ENCODE measurements around the gene KCNJ16. TPM values are rescaled to one million over a fixed set of nuclear protein-coding genes. Genes with fewer than 3 reads are reported as not detected.

KCNJ16 gene
- total and polyA plus RNA-seq, 2 donors (not counting 1 experiment from before 2014, with no cell fraction given), result not detected

- no peak for TF ChIP-seq EZH2 (IDR thresholded peaks at IDR 0.05; ENCODE audit: low read length, missing control alignments)
- Histone ChIP-seq H3K9me3 (ENCODE audit: control insufficient read depth, insufficient read depth, low read depth, low read length) (no peaks in the 10 kb centered on the region), H3K4me1 (ENCODE audit: control insufficient read depth, extremely low read depth, insufficient read depth, low read length) (no peaks in the 10 kb centered on the region), H2AFZ (ENCODE audit: low read length) (no peak overlapping the region), H3K36me3 (ENCODE audit: control insufficient read depth, insufficient read depth, low read length) (no peaks in the 10 kb centered on the region), H3K9ac (ENCODE audit: insufficient read depth, low read length) (no peak overlapping the region), H4K20me1 (ENCODE audit: control insufficient read depth, extremely low read depth, insufficient read depth, low read length) (no peaks in the 10 kb centered on the region), H3K4me3 (replicated peaks in 1 of 4; ENCODE audit: control extremely low read depth in 1 of 4, insufficient read depth in 1 of 4, low read depth in 3 of 4, low read length in 4 of 4) (no peak overlapping the region), H3K27ac (ENCODE audit: insufficient read depth, low read length) (no peak overlapping the region), H3K27me3 (ENCODE audit: control insufficient read depth, insufficient read depth, low read length) (no peaks in the 10 kb centered on the region), H3K4me2 (ENCODE audit: extremely low read depth, insufficient read depth, low read length) (no peak overlapping the region), H3K79me2 (ENCODE audit: control insufficient read depth, insufficient read depth, low read length) (no peaks in the 10 kb centered on the region)
- DNase-seq (ENCODE audit: low read depth in 2 of 2), result no peak
Observed at GRCh38 chr17:70059649-70060048, 15.4 kb upstream of the KCNJ16 start.

- H3K27me3 ChIP-seq (ENCODE audit: control insufficient read depth, insufficient read depth, low read length), result no peaks in the 10 kb centered on the region
- no peak overlapping the region for H2AFZ ChIP-seq (ENCODE audit: low read length)
- H3K27ac ChIP-seq (ENCODE audit: insufficient read depth, low read length), result no peak overlapping the region
- peak; percentile 58 to 69 for DNase-seq (ENCODE audit: low read depth in 2 of 2)
- H3K9ac ChIP-seq (ENCODE audit: insufficient read depth, low read length), result no peak overlapping the region
- H3K79me2 ChIP-seq (ENCODE audit: control insufficient read depth, insufficient read depth, low read length), result no peaks in the 10 kb centered on the region
- H3K4me2 ChIP-seq (ENCODE audit: extremely low read depth, insufficient read depth, low read length), result no peak overlapping the region
- no peaks in the 10 kb centered on the region for H4K20me1 ChIP-seq (ENCODE audit: control insufficient read depth, extremely low read depth, insufficient read depth, low read length)
- H3K9me3 ChIP-seq (ENCODE audit: control insufficient read depth, insufficient read depth, low read depth, low read length), result no peaks in the 10 kb centered on the region
- H3K4me1 ChIP-seq (ENCODE audit: control insufficient read depth, extremely low read depth, insufficient read depth, low read length), result no peaks in the 10 kb centered on the region
- TF ChIP-seq CTCF (conservative IDR thresholded peaks at IDR 0.05 in 1 of 2, IDR thresholded peaks at IDR 0.05 in 1 of 2; ENCODE audit: low read depth in 1 of 2, low read length in 2 of 2) (no peak), EZH2 (IDR thresholded peaks at IDR 0.05; ENCODE audit: low read length, missing control alignments) (no peak)
- no peak overlapping the region for H3K4me3 ChIP-seq (replicated peaks in 1 of 4; ENCODE audit: control extremely low read depth in 1 of 4, insufficient read depth in 1 of 4, low read depth in 3 of 4, low read length in 4 of 4)
- no peaks in the 10 kb centered on the region for H3K36me3 ChIP-seq (ENCODE audit: control insufficient read depth, insufficient read depth, low read length)
Observed at GRCh38 chr17:70060415-70060814, 14.6 kb upstream of the KCNJ16 start.

GRCh38 chr17:70067134-70067533, 7.9 kb upstream of the KCNJ16 start:
- no peaks in the 10 kb centered on the region for H3K4me1 ChIP-seq (ENCODE audit: control insufficient read depth, extremely low read depth, insufficient read depth, low read length)
- H3K27me3 ChIP-seq (ENCODE audit: control insufficient read depth, insufficient read depth, low read length), result no peaks in the 10 kb centered on the region
- H3K27ac ChIP-seq (ENCODE audit: insufficient read depth, low read length), result no peak overlapping the region
- no peaks in the 10 kb centered on the region for H3K36me3 ChIP-seq (ENCODE audit: control insufficient read depth, insufficient read depth, low read length)
- DNase-seq (ENCODE audit: low read depth in 2 of 2), result no peak
- no peaks in the 10 kb centered on the region for H4K20me1 ChIP-seq (ENCODE audit: control insufficient read depth, extremely low read depth, insufficient read depth, low read length)
- H3K4me3 ChIP-seq (replicated peaks in 1 of 4; ENCODE audit: control extremely low read depth in 1 of 4, insufficient read depth in 1 of 4, low read depth in 3 of 4, low read length in 4 of 4), result no peak overlapping the region
- H3K79me2 ChIP-seq (ENCODE audit: control insufficient read depth, insufficient read depth, low read length), result no peaks in the 10 kb centered on the region
- TF ChIP-seq CTCF (conservative IDR thresholded peaks at IDR 0.05 in 1 of 2, IDR thresholded peaks at IDR 0.05 in 1 of 2; ENCODE audit: low read depth in 1 of 2, low read length in 2 of 2) (no peak), EZH2 (IDR thresholded peaks at IDR 0.05; ENCODE audit: low read length, missing control alignments) (no peak)
- H3K9ac ChIP-seq (ENCODE audit: insufficient read depth, low read length), result no peak overlapping the region
- H3K9me3 ChIP-seq (ENCODE audit: control insufficient read depth, insufficient read depth, low read depth, low read length), result no peaks in the 10 kb centered on the region
- no peak overlapping the region for H3K4me2 ChIP-seq (ENCODE audit: extremely low read depth, insufficient read depth, low read length)
- H2AFZ ChIP-seq (ENCODE audit: low read length), result no peak overlapping the region
